H1 (cell line): ENCODE results near the gene GPR39. TPM values are rescaled to one million over a fixed set of nuclear protein-coding genes. Genes with fewer than 3 reads are reported as not detected.

Experiments
- BCL11A ChIP-seq, 2 experiments: IDR thresholded peaks; one replicate each; pipeline ENCODE4 v1.6.1; 2011; ENCODE audit warnings: low read depth in 2 of 2, low read length in 2 of 2, mild to moderate bottlenecking in 2 of 2
- CHD7 ChIP-seq: fragments of 300-600 bp; sonication (generic); IDR thresholded peaks from 2 replicates; pipeline ENCODE4 v1.7.1; 2012; ENCODE audit warnings: low read length, moderate library complexity, mild to moderate bottlenecking, inconsistent platforms; ENCODE audit not compliant: insufficient replicate concordance
- POLR2A ChIP-seq, 2 experiments: IDR thresholded peaks; 1 replicate in 1 of 2; 2 replicates in 1 of 2; pipeline ENCODE4 v1.6.1; 2011; ENCODE audit warnings: low read depth in 2 of 2, low read length in 2 of 2, mild to moderate bottlenecking in 2 of 2; ENCODE audit errors: control extremely low read depth in 1 of 2
- POU5F1 ChIP-seq: IDR thresholded peaks from 2 replicates; pipeline ENCODE4 v1.6.1; 2011; ENCODE audit warnings: low read depth, mild to moderate bottlenecking, low read length, moderate library complexity
- SIX5 ChIP-seq: IDR thresholded peaks from 2 replicates; pipeline ENCODE4 v1.6.1; 2011; ENCODE audit warnings: mild to moderate bottlenecking, low read depth, low read length
- ZNF274 ChIP-seq: IDR thresholded peaks from 2 replicates; pipeline ENCODE4 v1.7.0; 2012; ENCODE audit warnings: low read length, borderline replicate concordance; ENCODE audit errors: extremely low read depth
- polyA plus RNA-seq, 7 experiments: library from polyadenylated mRNA; depleted of rRNA in 3 of 7; stranded (reverse) in 5 of 7; unstranded in 2 of 7; fragments of >200 nt in 5 of 7; fragments of 200-250 nt in 2 of 7; gene quantifications; 1 replicate in 5 of 7; 2 replicates in 1 of 7; 4 replicates in 1 of 7; pipeline versions ENCODE4 v1.2.1 to v1.2.3, GENCODE V29; 2011 to 2013; ENCODE audit warnings: missing spikeins in 2 of 7, mixed read lengths in 2 of 7
- total RNA-seq: library from RNA; stranded (reverse); fragmentation: NEBNext Ultra II Directional; extraction: Animal tissue kit (Norgen Biotek cat#: 25700); gene quantifications from 2 replicates; pipeline ENCODE4 v1.2.1, GENCODE V29; 2021

GPR39 gene
- total and polyA plus RNA-seq, 2 of the 8 experiments (the other 6 are each of a cell fraction or from before 2014, with no cell fraction given) = 0.63 to 2.7 TPM

GRCh38 chr2:132560562-132560961 is 144.0 kb downstream of the GPR39 start (continued):
- no peak for TF ChIP-seq SIX5
- no peak for TF ChIP-seq CHD7
- no peak for TF ChIP-seq POLR2A (IDR thresholded peaks at IDR 0.05; ENCODE audit: control extremely low read depth in 1 of 2, low read depth in 2 of 2, low read length in 2 of 2)
- TF ChIP-seq BCL11A (IDR thresholded peaks at IDR 0.05; ENCODE audit: low read depth in 2 of 2, low read length in 2 of 2) = no peak
- no peak for TF ChIP-seq ZNF274
- TF ChIP-seq POU5F1 = no peak
